GM19023 (cell line): ENCODE results near the gene CNIH1.
"Not testable (repeated sequence)": the region's sequence is repeated elsewhere in the genome, so short reads cannot be mapped to it uniquely, and the experiment has no call there.

Experiments used
- ATAC-seq: cut with Tn5 transposase; IDR thresholded peaks from one replicate; pipeline ENCODE4 v1.9.1; 2021; ENCODE audit warnings: mild to moderate bottlenecking, moderate library complexity; ENCODE audit not compliant: unreplicated experiment

Gene CNIH1

DNA sequence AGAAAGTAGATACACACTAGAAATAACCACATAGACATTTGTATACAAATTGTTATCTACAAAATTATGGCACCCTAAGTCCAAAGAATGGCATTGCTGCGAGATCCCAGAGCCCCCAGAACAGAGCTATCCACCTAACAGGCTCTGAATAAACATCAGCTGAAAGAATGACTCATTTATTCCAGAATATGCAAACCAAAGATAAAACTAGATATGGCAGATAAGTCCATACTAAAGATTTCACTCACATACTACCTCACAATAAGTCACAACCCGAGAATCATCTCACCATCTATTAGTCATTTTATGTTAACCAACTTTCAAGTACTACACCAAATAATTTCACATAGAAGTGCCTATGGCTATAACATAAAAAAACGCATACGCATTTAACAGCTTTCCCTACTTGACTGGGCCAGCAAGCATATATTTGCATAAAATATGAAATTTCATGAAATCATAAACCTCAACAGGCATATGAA, 5.6 kb downstream of the CNIH1 start:
- ATAC-seq: peak; percentile 51

DNA sequence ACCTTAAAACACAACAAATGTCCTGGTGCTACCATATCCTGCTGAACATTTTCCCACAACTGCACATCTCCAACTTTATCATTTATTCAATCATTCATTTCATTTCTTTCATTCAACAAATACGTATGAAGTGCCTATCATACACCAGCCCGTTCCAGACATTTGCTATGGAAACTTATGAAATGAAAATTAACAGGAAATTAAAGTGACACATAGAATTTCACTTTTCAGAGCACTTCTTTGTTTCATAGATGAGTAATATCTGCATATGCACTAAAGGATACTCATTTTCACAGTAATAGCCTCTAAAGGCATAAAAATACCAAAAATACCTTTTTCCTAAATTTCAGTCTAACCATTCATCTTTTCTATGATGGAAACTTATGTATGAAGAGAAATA, 12.6 kb downstream of the CNIH1 start:
- no peak for ATAC-seq

DNA sequence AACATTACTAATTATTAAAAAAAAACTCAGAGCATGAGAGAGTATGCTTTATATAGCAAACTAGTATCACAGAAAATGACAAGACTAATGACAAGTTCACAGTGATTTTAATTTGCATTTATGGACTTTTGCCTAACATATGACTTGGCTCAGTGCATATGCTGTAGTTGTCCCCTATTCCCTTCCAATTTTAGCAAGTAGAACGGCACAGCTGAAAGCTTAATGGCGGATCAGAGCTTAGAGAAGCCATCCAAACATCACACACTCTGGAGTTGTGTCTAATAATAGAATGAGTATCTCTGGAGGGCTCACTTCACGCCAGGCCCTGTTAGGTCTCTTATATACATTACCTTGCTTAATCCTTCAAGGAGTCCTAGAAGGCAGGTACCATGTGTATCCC, 13.3 kb downstream of the CNIH1 start:
- ATAC-seq: no peak

DNA sequence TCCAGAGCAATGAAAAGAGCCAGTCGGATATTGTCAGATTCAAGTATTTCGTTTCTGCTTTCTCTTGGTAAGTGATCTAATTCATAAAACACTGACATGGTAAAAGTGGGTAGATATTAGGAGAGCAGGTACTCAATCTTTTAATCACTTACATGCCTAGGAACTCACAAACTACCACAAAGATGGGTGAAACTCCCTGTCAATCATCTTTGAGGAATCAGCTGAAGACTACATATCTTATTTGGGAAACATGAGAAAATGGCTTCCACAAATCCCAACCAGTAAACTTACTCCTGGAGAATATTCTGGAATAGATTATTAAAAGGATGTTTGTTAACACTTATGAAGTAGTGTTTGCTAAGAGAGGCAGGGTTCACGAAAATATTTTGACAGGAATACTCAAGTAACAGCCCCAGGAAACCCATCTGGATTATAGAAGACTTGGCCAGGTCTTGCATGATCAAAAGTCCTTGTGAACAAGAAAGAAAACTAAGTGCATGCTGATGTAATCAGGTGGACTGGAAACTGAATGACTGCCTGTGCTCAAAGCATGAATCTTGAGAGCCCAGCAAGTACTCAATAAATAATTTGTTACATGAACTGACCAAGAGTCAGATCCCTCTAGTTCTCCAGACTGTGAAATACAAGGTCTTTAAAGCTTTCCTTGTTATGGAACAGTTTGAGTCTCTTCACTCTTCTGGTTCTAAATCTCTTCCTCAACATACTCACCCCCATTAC, 15.5 kb downstream of the CNIH1 start:
- ATAC-seq: no peak

DNA sequence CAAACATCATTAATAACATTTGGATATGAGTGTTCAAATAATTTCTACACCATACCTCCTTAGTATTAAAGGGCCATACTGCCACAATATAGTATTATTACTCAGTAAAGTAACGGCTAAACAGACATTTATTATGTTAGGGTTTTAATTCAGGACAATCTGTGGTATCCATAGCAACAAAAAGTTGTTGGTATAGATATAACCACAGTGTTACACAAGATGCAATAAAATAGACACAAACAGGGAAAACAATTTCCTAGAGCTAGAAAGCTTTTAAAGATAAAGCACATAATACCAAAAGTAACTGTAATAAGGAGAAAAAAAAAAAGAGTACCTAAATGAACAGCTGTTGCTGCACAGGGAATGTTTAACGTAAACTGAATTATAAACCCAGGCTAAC, 16.1 kb downstream of the CNIH1 start:
- ATAC-seq: no peak

DNA sequence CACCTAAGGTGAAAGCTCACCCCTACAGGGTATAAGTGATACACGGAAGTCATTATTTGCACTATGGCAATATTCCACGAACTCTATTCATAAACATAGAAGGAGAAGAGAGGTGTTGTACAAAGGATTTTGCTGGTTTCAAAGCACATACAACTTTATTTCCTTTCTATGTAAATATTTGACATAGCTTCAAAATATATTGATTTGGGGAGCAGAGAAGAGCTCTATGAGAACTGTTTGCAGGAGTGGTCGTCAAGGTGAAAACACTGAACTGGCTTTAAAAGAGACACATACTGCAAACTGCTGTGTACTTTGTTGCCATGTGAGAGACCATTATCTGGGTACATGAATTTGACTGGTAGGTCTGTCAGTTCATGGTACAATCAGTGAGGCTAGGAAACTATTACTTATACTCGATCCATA, 16.7 kb downstream of the CNIH1 start:
- no peak for ATAC-seq

DNA sequence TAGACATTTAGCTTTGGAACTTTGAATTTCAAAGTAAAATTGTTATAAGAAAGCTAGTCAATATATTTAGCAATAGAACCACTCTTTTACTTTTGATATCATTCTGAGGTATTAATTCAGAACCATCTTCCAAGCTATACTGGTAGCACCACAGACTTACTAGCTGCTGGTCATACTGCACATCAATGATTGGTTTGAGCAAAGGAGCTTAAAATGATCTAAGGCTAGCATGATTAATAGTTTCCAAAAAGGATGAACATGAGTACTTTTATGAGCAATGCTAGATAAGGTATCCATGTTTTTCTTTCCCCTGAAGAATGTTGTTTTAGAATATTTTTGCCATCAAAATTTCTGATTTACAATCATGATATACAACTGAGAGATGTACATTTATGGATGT, 17.2 kb downstream of the CNIH1 start:
- no peak for ATAC-seq

DNA sequence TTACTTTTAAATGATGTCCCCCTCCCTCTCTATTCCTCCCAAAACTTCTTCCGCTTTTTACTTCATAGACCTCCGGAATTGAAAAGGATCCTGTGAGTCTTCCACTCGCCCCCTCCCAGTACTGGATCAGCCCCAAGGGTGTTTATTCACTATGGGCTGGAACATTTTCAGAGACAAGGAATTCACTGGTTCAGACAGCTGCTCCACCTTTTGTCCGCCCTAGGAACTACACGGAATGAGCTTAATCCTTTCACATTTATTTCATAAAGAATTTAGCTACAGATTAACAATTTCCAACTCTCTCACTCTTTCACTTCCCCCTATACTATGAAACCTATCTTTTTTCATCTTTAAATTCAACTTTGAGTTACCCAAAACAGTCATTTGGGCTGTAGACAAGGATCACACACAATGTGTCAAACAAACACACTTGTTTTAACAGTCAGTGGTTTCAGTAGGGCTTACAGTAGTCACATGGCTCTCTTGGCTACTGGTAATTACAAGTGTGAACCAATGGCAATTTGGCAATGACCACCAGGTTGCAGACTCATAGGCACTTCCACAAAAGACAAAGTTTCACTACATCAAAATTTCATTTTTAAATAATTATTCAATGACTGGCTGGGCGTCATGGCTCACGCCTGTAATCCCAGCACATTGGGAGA, 20.6 kb downstream of the CNIH1 start:
- no peak for ATAC-seq

DNA sequence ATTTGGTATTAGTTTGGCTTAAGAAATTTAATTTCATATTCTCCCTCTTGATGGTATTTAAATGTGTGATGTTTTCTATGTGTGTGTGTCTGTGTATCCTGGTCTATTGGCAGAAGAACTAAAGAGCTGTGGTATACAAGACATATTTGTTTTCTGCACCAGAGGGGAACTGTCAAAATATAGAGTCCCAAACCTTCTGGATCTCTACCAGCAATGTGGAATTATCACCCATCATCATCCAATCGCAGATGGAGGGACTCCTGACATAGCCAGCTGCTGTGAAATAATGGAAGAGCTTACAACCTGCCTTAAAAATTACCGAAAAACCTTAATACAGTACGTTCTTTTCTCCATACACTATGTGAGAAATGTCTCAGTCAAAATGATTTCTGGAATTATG, 29.8 kb downstream of the CNIH1 start:
- ATAC-seq: no peak

DNA sequence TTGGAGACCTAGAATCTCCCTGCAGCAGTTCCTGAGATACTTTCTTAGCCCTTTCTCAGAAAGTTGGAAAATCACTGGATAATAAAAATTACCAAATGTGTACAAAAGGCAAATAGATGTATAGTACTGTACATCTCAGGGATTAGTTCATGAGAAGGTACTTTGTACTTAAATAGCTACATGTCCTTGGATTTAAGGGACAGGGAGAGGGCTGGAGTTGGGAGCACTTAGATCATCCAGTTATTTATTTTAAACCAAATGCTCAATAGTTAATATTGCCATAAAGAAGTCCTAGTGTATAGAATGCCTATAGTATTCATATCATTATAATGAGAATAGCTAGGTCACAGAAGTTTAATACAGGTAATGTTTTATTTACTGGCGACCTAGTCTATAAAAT, 31.0 kb downstream of the CNIH1 start:
- no peak for ATAC-seq

DNA sequence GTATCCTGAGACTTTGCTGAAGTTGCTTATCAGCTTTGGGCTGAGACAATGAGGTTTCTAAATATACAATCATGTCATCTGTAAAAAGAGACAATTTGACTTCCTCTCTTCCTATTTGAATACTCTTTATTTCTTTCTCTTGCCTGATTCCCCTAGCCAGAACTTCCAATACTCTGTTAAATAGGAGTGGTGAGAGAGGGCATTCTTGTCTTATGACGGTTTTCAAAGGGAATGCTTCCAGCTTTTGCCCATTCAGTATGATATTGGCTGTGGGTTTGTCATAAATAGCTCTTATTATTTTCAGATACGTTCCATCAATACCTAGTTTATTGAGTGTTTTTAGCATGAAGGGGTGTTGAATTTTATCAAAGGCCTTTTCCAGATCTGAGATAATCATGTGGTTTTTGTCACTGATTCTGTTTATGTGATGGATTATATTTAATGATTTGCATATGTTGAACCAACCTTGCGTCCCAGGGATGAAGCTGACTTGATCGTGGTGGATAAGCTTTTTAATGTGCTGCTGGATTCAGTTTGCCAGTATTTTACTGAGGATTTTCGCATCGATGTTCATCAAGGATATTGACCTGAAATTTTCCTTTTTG, 37.7 kb downstream of the CNIH1 start:
- not testable (repeated sequence) for ATAC-seq

DNA sequence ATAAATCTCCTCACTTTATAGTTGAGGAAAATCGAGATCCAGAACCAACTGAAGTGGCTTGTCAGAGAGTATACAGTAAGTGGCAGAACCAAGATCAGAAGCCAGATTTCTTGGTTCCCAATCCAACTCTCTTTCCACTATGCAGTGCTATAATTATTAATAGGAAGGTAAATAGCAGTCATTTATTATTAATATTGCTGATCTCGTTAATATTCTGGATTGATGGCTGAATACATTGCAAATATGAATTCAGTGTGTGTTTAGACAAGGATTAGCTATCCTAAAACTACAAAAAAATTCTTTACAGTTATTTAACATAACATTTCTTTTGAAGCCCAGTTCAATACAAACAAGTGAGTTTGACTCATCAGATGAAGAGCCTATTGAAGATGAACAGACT, 41.6 kb downstream of the CNIH1 start:
- ATAC-seq: no peak

DNA sequence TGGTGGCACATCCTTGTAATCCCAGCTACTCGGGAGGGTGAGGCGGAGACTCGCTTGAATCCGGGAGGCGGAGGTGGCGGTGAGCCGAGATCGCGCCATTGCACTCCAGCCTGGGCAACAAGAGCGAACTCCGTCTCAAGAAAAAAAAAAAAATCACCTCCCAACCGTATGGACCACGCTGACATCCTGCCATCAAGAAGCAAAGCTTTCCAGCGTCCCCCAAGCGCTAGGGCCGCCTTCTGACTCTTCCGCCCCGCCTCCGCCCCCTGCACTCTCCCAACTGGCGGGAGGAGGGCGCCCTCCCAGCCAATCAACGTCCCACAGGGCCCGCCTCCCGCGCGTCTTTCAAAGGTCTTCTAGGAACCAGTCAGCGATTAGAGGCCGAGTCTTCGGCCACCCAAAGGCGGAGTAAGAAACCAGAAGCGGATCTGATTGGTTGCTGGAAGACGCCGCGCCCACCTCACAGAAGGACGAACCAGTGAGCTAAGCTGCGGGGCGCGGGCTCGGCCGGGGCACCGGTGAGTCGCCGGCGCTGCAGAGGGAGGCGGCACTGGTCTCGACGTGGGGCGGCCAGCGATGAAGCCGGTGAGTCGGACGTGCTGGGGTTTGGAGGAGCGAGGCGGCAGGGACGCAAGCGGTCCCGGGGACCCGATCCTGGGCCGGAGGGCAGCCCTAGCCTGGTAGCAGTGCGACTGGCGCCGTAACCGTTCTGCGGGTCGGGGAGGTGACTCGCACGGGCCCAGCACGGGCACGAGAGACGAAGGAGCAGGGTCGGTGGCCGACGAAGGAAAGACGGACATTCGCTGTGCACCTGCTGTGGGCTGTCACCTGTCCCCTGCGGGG, 44.5 kb downstream of the CNIH1 start, which contains the start of gene CDKN3:
Gene CDKN3 (plus strand): TSS at position 515 of the 843 bp plus-strand sequence. CDS start 62 bp downstream, at position 577.
- peak; percentile 98 for ATAC-seq

DNA sequence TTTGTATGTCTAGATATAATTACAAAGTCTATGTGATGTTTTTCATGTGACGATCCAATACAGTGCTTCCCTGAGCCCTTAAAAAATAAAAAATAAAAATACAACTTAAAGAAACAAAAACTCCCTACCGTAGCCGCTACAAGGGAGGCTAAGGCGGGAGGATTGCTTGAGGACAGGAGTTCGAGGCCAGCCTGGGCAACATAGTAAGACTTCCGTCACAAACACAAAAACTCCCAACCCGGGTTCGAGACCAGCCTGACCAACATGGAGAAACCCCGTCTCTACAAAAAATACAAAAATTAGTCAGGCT, 45.0 kb downstream of the CNIH1 start:
- ATAC-seq: no peak

DNA sequence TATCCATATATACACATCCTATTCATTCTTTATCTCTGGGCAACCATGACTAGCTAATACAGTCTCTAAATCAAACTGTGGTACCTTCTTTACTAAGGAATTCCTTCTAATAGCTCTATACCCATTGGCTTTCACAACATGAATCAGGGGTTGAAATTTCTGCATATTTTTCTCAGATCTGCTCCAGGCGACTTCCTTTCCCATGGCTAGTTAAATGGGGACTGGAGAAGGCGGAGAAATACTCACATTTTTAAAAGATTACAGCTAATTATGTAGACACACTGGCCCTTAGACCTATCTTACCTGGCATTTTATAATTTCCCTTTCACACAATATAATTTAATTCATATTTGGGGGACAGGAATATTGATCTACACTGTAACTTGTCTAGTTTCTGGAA, 45.5 kb downstream of the CNIH1 start:
- no peak for ATAC-seq

DNA sequence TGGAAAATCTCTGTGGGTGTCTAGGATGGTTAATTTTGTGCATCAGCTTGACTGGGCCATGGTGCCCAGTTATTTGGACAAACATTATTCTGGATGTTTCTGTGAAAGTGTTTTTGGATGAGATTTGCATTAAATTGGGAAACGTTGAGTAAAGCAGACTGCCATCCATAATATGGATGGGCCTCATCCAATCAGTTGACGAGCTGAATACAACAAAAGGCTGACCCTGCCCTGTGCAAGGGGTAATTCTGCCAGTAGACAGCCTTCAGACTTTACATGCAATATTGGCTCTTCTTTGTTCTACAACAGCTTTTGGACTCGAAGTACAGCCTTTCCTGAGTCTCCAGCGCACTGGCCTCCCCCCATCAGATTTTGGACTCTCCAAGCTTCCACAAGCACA, 45.9 kb downstream of the CNIH1 start:
- ATAC-seq: no peak

DNA sequence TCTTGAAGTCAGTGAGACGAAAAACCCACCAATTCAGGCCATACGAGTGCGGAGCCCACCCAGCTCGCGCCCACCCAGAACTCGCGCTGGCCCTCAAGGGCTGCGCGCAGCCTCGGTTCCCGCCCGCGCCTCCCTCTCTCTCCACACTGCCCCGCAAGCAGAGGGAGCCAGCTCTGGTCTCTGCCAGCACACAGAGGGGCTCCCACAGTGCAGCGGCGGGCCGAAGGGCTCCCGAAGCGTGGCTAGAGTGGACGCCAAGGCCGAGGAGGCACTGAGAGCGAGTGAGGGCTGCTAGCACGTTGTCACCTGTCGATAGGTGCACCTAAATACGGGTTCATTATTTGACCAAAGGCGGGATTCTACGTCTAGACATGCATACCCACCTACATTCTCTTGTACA, 46.6 kb downstream of the CNIH1 start:
- no peak for ATAC-seq

DNA sequence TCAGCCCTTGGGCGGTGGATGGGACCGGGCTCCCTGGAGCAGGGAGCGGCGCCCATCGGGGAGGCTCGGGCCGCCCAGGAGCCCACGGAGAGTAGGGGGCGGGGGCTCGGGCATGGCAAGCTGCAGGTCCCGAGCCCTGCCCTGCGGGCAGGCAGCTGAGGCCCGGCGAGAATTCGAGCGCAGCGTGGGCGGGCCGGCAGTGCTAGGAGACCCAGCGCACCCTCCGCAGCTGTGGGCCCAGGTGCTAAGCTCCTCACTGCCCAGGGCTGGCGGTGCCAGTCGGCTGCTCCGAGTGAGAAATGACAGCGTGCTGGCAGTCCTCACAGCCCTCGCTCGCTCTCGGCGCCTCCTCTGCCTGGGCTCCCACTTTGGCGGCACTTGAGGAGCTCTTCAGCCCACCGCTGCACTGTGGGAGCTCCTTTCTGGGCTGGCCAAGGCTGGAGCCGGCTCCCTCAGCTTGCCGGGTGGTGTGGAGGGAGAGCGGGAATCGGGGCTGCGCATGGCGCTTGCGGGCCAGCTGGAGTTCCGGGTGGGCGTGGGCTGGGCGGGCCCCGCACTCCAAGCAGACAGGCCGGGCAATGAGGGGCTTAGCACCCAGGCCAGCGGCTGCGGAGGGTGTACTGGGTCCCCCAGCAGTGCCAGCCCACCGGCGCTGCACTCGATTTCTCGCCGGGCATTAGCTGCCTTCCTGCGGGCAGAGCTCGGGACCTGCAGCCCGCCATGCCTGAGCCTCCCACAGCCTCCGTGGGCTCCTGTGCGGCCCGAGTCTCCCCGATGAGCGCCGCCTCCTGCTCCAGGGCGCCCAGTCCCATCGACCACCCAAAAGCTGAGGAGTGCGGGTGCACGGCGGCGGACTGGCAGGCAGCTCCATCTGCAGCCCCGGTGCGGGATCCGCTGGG, 47.9 kb downstream of the CNIH1 start:
- not testable (repeated sequence) for ATAC-seq

DNA sequence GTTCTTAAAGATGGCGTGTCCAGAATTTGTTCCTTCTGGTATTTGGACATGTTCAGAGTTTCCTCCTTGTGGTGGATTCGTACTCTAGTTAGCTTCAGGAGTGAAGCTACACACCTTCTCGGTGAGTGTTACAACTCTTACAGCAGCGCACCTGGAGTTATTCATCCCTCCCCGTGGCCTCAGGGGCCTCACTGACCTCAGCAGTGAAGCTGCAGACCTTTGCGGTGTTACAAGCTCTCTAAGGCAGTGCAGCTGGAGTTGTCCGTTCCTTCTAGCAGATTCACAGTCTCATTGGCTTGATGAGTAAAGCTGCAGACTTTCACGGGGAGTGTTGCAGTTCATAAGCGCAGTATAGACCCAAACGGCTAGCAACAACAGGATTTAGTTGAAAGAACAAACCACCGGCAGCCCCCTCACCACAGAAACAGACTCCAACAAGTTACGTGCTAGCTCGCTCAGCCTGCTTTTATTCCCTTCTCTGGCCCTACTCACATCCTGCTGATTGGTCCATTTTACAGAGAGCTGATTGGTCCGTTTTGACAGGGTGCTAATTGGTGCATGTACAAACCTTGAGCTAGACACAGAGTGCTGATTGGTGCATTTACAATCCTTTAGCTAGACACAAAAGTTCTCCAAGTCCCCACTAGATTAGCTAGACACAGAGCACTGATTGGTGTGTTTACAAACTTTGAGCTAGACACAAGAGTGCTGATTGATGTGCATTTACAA, 48.9 kb downstream of the CNIH1 start:
- no peak for ATAC-seq

DNA sequence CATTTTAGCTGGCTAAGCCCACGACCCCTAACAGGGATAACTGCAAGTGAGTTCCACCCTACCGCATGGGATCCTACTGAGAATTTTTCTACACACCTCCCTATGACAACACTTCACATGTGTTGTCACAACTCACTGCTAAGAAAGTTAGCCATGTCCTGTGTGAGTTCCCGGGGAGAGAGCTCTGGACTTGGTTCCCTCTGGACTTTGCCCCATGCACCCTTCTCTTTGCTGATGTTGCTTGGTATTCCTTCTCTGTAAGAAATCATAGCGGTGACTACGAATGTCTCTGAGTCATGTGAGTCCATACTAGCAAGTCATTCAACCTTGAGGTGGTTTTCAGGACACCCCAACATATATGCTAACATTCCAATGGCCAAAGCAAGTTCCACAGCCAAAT, 53.8 kb downstream of the CNIH1 start:
- no peak for ATAC-seq
